ENCODE data around the gene ELK1.
"Not testable (repeated sequence)": the region's sequence is repeated elsewhere in the genome, so short reads cannot be mapped to it uniquely, and the experiment has no call there.

Gene ELK1

DNA sequence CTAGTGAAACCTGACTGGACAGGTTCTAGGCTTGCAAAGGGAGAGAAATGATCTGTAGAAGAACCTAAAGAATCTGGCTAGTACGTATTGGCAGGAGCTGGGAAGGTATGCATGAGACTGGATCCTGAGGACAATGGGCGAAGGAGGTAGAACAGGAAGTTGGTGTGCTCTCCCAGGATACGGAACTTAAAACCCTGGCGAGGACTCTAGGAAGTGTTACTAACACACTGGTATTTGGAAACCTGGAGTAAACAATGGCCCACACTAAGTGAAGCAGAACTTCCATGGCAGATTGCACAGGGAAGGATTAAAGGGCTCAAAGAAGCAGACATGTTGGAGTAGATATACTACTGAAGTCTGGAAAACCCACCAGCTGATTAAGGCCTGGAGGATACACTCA lies 39.9 kb downstream of the ELK1 start:
- no peak for DNase-seq

DNA sequence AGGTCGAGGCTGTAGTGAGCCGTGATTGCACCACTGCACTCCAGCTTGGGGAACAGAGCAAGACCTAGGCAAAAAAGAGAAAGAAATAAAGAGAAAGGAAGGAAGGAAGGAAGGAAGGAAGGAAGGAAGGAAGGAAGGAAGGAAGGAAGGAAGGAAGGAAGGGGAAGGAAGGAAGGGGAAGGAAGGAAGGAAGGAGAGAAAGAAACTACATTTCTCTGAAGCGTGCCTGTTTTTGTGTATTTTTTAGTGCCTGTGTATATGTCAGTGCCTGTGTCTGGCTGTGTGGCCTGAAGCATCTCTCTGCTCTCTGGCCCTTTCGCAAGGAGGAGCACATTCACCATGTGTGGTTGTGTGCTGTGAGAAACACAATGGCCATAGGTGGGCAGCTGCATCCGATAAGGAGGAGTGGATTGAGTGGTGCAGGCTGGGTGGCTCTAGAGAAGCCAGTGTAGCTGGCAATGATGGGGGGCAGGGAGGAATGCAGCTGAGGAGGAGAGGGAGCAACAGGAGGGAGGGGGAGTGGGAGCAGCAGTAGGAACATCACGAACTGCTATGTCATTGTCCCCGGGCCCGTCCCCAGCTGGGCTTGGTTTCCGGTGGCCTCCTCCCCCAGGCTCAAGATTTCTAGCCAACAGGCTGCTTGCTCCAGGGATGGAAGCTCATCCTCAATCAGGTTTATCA lies 42.1 kb downstream of the ELK1 start:
- DNase-seq: no peak

DNA sequence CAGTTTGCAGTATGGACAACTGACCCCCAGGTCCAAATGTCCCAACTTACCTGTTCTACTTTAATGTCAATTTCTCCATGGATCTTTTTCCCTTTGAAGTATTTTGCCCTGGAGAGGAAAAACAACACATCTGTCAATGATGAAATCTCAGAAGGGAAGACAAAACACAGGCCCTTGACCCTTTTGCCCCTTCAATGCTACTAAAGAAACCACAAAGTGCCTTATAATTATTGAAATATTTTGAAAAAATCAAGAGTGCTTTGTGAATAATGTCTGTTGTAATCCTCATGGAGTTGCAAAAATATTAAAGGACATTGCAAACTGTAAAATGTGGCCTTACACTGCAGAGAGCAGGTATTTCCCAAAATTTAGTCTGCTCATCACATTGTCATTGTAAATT lies 43.3 kb downstream of the ELK1 start:
- DNase-seq: no peak

DNA sequence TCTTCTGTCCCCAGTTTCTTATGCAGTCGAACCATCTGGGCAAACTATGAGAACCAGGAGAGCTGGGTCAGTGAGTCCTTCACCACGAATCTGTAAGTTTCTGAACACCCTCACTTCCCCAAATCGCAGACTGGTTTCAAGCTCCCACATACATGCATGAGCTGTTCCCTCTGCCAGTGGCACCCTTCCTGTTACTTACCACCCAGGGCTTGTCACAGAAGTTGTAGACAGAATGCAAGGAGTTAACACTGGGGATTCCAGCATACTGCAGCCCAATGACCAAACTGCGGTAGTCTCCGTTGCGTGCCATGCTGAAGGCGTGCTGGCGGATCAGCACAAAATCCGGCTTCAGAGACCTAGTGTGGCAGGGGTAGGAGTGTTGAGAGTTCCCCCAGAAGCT lies 45.3 kb downstream of the ELK1 start:
- no peak for DNase-seq

DNA sequence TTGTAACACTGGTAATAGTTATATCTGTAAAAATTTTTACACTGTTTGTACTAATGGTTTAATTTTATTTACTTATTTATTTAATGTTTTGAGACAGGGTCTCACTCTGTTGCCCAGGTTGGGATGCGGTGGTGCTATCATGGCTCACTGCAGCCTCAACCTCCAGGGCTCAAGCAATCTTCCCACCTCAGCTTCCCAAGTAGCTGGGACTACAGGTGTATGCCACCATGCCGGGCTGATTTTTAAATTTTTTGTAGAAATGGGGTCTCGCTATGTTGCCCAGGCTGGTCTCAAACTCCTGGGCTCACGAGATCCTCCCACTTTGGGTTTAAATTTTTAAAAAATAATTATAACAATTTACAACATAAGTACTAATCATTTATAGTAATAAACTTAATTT lies 47.2 kb downstream of the ELK1 start:
- not testable (repeated sequence) for DNase-seq

DNA sequence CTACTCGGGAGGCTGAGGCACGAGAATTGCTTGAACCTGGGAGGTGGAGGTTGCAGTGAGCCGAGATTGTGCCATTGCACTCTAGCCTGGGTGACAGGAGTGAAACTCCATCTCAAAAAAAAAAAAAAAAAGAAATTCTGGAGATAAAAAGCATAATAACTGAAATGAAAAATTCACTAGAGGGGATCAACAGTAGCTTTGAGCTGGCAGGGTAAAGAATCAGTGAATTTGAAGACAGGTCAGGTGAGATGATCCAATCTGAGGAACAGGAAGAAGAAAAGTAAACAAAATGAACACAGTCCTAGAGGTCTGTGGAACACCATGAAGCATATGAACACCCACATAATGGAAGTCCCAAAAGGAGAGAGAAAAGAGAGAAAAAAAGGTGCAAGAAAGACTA lies 53.1 kb downstream of the ELK1 start:
- DNase-seq: no peak

DNA sequence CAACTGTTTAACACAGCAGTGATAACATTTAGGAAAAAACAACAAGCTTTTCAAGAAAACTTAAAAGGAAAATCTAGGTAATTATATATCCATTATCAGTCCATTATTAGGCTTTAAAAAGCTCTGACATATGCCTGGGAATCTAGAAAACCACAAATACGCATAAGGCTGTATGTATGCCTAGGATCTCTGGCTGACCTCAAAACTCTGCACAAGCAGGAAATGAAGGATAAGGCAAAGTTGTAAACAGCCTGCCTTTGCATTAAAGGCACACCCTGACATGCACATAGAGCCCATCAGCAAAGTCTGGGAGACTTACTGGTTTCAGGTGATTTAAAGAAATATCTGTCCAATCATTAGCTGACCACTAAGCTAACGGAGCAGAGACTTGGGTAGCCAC lies 54.1 kb downstream of the ELK1 start:
- no peak for DNase-seq

DNA sequence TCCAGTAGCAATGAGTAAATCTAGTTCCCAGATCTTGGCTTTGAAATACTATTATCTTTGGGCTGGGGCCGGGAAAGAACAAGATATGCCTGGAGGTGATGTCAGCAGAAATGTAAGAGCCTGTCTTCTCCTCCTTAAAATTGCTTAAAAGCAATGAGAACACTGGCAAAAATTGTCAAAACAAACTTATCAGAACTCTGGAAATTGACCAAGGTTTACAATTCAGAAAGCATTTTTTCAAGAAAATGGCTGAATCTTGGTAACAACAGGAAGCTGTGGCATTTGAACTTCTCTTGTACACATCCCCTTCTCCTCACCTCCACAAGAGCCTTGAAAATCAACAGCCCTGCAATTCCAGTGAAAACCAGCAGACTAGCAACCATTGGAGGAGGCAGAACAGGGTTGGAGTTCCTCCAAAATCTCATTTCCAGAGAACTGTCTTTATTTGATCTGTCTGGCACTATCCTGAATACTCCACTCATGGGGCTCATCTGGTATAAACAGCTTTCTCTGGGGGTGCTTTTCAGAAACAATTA lies 54.6 kb downstream of the ELK1 start:
- no peak for DNase-seq

DNA sequence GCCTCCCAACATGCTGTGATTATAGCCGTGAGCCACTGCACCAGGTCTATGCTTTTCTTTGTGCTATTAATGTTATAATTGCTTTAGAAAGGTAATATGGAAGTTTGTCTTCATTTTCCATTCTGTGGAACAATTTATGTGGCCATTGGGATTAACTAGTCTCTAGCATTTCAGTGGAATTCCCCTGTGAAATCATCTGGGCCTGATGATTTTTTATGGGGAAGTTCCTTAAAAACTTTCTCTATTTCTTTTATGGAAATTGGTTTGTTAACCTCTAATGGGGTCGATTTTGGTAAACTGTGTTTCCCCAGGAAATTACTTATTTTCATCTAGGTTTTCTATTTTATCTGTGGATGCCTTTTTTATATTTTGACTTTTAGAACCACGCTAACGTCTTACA lies 56.8 kb downstream of the ELK1 start:
- no peak for DNase-seq

DNA sequence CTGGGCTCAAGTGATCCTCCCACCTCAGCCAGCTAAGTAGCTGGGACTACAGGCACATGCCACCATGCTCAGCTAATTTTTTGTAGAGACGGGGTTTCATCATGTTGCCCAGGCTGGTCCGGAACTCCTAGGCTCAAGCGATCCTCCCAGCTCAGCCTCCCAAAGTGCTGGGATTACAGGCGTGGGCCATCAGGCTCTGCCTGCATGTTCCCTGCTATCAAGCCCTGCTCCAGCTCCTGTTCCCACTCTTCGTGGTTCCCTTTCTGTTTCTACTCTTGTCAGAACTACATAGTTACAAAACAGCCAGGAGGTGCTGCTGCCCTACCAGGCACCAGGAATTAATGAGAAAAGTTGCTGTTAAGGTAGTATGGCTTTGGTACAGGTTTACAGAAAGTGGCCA lies 59.4 kb downstream of the ELK1 start:
- no peak for DNase-seq

DNA sequence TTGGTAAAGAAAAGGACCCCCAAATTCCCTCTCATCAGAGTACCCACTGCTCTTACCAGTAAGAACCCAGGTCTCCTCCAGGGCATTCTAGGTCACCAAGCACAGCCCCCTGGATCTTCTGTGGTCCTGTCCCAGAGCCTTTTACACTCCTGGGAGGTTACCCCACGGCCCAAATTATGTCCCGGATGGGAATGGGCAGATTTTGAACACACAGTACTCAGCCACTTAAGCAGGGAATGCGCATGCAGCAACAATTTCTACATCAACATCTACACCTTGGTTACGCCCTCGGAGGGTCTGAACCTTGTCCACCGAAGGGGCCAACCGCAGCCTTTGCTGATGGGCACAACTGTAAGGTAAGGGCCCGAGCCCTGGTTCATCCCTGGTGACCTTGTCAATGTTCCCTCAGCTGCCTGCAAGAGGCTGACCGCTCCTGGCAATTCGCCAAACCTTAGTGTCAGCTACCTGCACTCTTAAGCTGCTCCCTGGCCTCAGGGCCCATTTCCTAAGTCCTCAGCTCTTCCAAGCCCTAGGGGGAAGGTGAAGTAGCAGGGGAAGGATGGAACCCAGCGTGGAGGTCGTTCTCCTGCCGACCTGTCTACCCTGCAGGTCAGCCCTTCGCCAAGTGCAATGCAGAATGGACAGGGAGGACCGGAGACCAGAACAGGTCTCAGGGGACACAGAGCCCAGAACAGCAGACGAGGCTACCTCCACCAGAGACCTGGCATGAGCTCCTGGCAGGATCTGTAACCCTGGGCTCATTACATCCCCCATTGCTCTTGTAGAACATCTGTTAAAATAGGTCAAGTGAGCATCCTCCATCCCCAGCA lies 62.2 kb downstream of the ELK1 start:
- DNase-seq: no peak

DNA sequence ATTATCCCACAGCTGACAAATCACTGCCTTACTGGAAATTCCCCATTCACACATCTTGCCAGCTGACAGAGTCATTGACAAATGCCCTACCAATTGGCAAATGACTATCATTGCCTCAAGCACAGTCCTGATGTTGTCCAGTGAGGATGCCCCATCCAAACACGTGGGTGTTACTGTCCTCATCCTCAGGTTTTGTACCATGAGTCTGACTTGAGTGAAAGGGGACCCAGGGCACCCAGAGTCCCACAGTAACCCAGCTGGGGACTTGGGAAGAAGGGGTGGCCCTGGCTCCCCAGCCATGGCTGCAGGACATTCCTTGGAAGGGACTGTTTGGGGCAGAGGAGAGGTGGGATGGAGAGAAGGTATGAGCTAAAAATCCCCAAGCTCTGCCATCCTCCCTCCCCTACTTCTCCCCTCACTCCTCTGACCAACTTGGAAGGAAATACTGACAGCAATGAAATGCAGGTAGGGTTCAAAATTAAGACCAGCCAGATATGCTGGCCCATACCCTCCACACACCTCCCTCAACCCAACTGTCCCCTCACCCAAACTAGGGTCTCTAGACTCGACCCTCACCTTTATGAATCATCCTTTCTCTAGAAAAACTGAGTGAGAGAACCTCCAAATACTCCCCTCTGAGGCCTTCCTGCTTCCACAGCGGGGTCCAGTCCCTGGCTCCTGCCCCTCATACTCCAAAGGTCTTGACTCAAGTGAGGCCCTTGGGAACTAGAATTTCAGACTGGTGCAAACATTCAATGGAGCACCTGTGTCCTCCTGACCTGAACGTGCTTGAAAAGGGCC lies 63.1 kb downstream of the ELK1 start:
- no peak for DNase-seq

DNA sequence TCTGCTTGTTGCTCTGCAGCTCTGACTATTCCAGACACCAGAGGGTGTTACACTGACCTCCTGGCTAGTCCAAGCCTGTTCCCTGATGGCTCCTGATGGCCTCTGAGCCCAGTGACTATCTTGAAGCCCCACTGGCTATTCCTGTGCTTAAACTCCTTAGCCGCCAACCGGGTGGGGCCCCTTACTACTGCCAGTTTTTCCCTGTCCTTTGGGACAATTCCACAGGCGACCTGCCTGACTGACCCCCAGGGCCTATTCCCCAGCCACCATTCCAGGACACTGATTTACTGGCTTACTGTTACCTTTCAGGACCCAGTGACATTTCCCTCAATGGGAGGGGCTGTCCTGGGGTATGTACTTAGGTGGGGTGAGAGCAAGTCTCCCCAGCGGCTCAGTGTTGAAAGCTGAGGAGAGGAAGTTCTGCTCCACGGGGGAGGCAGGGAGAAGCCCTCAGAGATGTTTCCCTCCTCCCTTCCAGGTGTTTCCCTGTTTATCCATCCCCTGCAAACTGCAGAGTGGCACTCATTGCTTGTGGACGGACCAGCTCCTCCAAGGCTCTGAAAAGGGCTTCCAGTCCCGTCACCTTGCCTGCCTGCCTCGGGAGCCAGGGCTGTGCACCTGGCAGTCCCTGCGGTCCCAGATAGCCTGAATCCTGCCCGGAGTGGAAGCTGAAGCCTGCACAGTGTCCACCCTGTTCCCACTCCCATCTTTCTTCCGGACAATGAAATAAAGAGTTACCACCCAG lies 64.1 kb downstream of the ELK1 start:
- DNase-seq: no peak

Measured in AML-193 (cell line).